Thymus (tissue), 11 donors: ENCODE data around the gene SAMM50. TPM values are rescaled to one million over a fixed set of nuclear protein-coding genes. Genes with fewer than 3 reads are reported as not detected.
A peak's percentile ranks its signal among the peaks of the same experiment; 100 is the strongest.

ENCODE experiments used
- DNase-seq, 9 donors: peaks; one replicate each; pipeline ENCODE4 v3.0.0-alpha.2; 2013; ENCODE audit warnings: low spot score in 9 of 9, low read depth in 6 of 9, missing footprints in 1 of 9
- H3K27ac ChIP-seq, 2 donors: one replicate each; pipeline ENCODE4 v1.5.1; 2013; ENCODE audit warnings: control low read depth in 1 of 2, low read depth in 1 of 2, low read length in 1 of 2, mild to moderate bottlenecking in 1 of 2, moderate library complexity in 1 of 2
- H3K27me3 ChIP-seq, 2 donors: one replicate each; pipeline ENCODE4 v1.5.1; 2013; ENCODE audit warnings: low read length in 1 of 2; ENCODE audit not compliant: control insufficient read depth in 2 of 2, insufficient read depth in 1 of 2
- H3K36me3 ChIP-seq, 2 donors: one replicate each; pipeline ENCODE4 v1.5.1; 2013; ENCODE audit warnings: low read length in 1 of 2, mild to moderate bottlenecking in 1 of 2, moderate library complexity in 1 of 2; ENCODE audit not compliant: control insufficient read depth in 2 of 2, insufficient read depth in 2 of 2
- H3K4me1 ChIP-seq, 2 donors: one replicate each; pipeline ENCODE4 v1.5.1; 2013; ENCODE audit warnings: low read length in 2 of 2; ENCODE audit not compliant: control insufficient read depth in 2 of 2, insufficient read depth in 2 of 2
- H3K4me3 ChIP-seq, 2 donors: one replicate each; pipeline ENCODE4 v1.5.1; 2013; ENCODE audit warnings: low read length in 2 of 2, control low read depth in 1 of 2, mild to moderate bottlenecking in 1 of 2
- H3K9me3 ChIP-seq, 2 donors: one replicate each; pipeline ENCODE4 v1.5.1; 2013; ENCODE audit warnings: low read length in 1 of 2, mild to moderate bottlenecking in 1 of 2; ENCODE audit not compliant: control insufficient read depth in 2 of 2, insufficient read depth in 1 of 2
- WGBS: extraction: QIAGEN DNeasy Blood & Tissue Kit; methylation state at CpG from one replicate; pipeline ENCODE4 v1.1.7; 2013; 5-methylcytosine and 5-hydroxymethylcytosine counted together
- polyA plus RNA-seq: library from polyadenylated mRNA; stranded (reverse); fragments of 200-250 nt; gene quantifications from one replicate; pipeline ENCODE4 v1.2.3, GENCODE V29; 2013
- total RNA-seq: library from RNA; stranded (reverse); fragments of 120-200 nt; gene quantifications from one replicate; pipeline ENCODE4 v1.2.4, GENCODE V29; 2013
- donor health status: healthy.

Gene SAMM50
- total and polyA plus RNA-seq, 2 donors, result 25.8 to 43.9 TPM

DNA sequence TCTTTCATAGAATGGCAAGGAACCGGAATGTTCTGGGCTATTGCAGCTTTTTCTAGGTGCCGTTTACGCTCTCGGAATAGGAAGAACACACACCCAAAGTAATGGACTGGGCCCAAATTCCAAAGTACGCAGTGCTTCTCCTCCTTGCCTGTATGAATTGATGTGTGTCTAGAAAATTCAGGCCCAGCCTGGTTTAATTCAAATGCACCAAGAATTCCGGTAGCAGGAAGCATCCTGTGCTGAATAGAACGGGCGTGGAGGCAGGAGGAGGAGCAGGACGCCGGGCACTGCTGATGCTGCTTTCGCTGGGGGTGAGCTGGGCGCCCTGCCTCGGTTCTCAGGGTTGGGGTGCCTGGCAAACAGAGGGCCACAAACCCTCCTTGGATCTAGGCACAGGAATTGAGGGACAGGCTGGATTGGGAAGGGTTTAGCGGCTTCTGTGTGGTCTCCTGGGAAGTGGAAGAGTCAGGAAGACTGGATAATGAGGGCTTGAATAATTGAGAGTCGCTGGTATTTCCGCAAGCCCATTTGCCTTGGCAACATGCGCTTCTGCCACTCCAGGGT is 70.9 kb downstream of the SAMM50 start:
- peak overlapping the region; percentile 70 to 74 for H3K27ac ChIP-seq
- WGBS, result 93% methylated on average over 17 of the region's 17 CpGs
- DNase-seq, result no peak
- peaks cover 0 to 44% of the 10 kb centered on the region in 2 donors for H3K4me1 ChIP-seq
- H3K9me3 ChIP-seq, result no peaks in the 10 kb centered on the region
- H3K4me3 ChIP-seq, result no peak overlapping the region
- H3K36me3 ChIP-seq, result no peaks in the 10 kb centered on the region
- peaks cover 25 to 33% of the 10 kb centered on the region in 2 donors for H3K27me3 ChIP-seq

- peak in 3 of 9 donors; percentile 47 to 72 (median 62) for DNase-seq
- H3K36me3 ChIP-seq, result no peaks in the 10 kb centered on the region
- peak overlapping the region; percentile 76 to 86 for H3K27ac ChIP-seq
- no peak overlapping the region for H3K4me3 ChIP-seq
- peaks cover 25 to 33% of the 10 kb centered on the region in 2 donors for H3K27me3 ChIP-seq
- H3K4me1 ChIP-seq, result peaks cover 0 to 50% of the 10 kb centered on the region in 2 donors
- WGBS, result 31% methylated on average over 28 of the region's 28 CpGs
- H3K9me3 ChIP-seq, result no peaks in the 10 kb centered on the region
Measured at GRCh38 chr22:44026630-44027511, 71.6 kb downstream of the SAMM50 start.

GRCh38 chr22:44028091-44028490 is 72.8 kb downstream of the SAMM50 start:
- no peak overlapping the region for H3K4me3 ChIP-seq
- no peak overlapping the region for H3K27ac ChIP-seq
- peaks cover 25 to 33% of the 10 kb centered on the region in 2 donors for H3K27me3 ChIP-seq
- no peak for DNase-seq
- H3K36me3 ChIP-seq, result no peaks in the 10 kb centered on the region
- peaks cover 0 to 50% of the 10 kb centered on the region in 2 donors for H3K4me1 ChIP-seq
- no peaks in the 10 kb centered on the region for H3K9me3 ChIP-seq
- WGBS, result 92% methylated on average over 7 of the region's 7 CpGs

DNA sequence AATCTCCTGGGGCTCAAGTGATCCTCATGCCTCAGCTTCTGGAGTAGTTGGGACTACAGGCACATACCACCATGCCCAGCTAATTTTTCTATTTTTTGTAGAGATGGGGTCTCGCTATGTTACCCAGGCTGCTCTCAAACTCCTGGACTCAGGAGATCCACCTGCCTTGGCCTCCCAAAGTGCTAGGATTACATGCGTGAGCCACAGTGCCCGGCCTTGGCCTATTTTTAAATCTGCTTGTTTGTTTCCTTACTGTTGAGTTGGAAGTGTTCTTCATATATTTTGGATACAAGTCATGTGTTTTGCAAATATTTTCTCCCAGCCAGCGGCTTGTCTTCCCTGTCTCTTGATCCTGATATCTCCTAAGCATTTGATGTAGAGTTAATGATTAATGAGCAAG is 73.8 kb downstream of the SAMM50 start:
- Histone ChIP-seq H3K4me3 (no peak overlapping the region), H3K27me3 (peaks cover 19 to 27% of the 10 kb centered on the region in 2 donors), H3K9me3 (no peaks in the 10 kb centered on the region), H3K27ac (no peak overlapping the region), H3K36me3 (no peaks in the 10 kb centered on the region), H3K4me1 (peaks cover 0 to 53% of the 10 kb centered on the region in 2 donors)
- DNase-seq, result no peak
- WGBS, result over 99% methylated on average over 4 of the region's 4 CpGs

- no peak overlapping the region for H3K27ac ChIP-seq
- no peaks in the 10 kb centered on the region for H3K36me3 ChIP-seq
- H3K9me3 ChIP-seq, result no peaks in the 10 kb centered on the region
- WGBS, result 98% methylated on average over 18 of the region's 18 CpGs
- DNase-seq, result no peak
- H3K4me3 ChIP-seq, result no peak overlapping the region
- H3K4me1 ChIP-seq, result peaks cover 0 to 47% of the 10 kb centered on the region in 2 donors
- peaks cover 8 to 20% of the 10 kb centered on the region in 2 donors for H3K27me3 ChIP-seq
Measured at GRCh38 chr22:44030051-44030701, 74.9 kb downstream of the SAMM50 start.

- DNase-seq, result no peak
- Histone ChIP-seq H3K4me3 (no peak overlapping the region), H3K4me1 (peaks cover 0 to 42% of the 10 kb centered on the region in 2 donors), H3K9me3 (no peaks in the 10 kb centered on the region), H3K27ac (no peak overlapping the region), H3K36me3 (no peaks in the 10 kb centered on the region), H3K27me3 (peaks cover 5 to 15% of the 10 kb centered on the region in 2 donors)
- 88% methylated on average over 8 of the region's 8 CpGs for WGBS
Measured at GRCh38 chr22:44030702-44031082, 75.5 kb downstream of the SAMM50 start.

DNA sequence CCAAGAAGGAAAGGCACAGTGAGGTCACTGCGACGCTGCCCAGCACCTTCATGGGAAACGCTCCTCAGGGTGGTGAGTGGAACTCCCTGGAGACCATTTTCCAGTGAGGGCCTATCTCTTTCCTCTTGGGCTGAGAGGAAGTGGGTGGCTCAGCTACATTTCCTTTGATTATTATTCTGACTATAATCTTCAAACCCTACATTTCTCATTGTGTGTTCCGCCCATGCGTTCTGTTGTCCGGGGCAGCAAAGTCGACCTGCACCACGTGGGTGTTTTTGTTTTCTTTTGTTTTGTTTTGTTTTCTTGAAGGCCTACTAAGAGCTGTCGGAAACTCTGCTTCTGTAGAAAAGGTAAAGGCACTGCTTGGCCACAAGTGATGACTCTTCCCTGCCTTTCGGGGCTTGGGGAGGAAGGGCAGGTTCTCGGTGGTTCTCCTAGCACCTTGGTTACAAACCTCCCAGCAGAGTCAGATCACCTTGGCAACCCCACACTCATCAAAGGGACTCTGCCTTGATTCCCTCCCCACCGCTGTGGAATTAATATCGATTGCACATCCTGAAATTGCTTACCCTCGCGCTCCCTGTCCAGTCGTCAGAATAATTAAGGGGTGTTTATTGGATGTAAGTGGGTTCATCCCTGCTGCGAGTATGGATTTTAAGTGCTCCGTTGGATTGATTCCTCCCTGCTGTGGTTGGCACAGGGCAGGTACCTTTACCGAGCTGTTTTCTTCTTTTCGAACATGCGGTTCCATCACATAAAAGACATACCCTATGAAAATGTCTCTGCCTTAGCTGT is 76.1 kb downstream of the SAMM50 start:
- Histone ChIP-seq H3K27me3 (peaks cover 1 to 8% of the 10 kb centered on the region in 2 donors), H3K4me3 (no peak overlapping the region), H3K9me3 (no peaks in the 10 kb centered on the region), H3K4me1 (peaks cover 0 to 35% of the 10 kb centered on the region in 2 donors), H3K27ac (no peak overlapping the region), H3K36me3 (no peaks in the 10 kb centered on the region)
- DNase-seq, result no peak
- WGBS, result 72% methylated on average over 21 of the region's 21 CpGs

GRCh38 chr22:44032126-44032730 is 77.0 kb downstream of the SAMM50 start:
- 92% methylated on average over 14 of the region's 14 CpGs for WGBS
- peaks cover 0 to under 1% of the 10 kb centered on the region in 2 donors for H3K27me3 ChIP-seq
- H3K4me1 ChIP-seq, result peaks cover 0 to 27% of the 10 kb centered on the region in 2 donors
- no peak overlapping the region for H3K27ac ChIP-seq
- no peaks in the 10 kb centered on the region for H3K9me3 ChIP-seq
- no peaks in the 10 kb centered on the region for H3K36me3 ChIP-seq
- DNase-seq, result no peak
- no peak overlapping the region for H3K4me3 ChIP-seq
